ENCODE measurements around the gene LDLRAD1. TPM values are rescaled to one million over a fixed set of nuclear protein-coding genes. Genes with fewer than 3 reads are reported as not detected.

The LDLRAD1 gene
- total RNA-seq, 1 experiment from 2014 or later, result not detected

DNA sequence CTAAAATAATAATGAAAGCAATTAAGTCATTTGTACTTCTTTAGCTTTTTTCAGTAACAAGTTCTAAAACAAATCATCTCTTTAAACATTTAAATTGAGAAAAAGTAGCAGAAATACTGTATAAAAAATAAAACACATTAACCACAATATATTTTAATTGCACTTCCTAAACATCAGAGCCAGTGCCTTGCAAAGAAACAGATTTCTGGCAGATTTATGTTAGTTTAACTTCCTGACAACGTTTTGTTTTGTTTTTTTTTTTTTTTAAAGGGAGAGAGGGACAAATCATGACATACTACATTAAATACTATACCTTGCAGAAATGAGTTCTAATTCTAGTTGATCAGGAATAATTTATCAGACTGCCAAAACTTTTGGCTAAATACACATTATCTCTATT lies 23.8 kb upstream of the LDLRAD1 start:
- DNase-seq, result no peak
- peaks cover 7 to 45% (median 32%) of the 10 kb centered on the region in 3 experiments; a peak in 5 of 7 replicates for H3K36me3 Mint-ChIP-seq (ENCODE audit: insufficient read depth in 1 of 3, low read depth in 3 of 3)
- Histone ChIP-seq H3T11ph (ENCODE audit: low read length) (no peak overlapping the region), H3K23ac (ENCODE audit: insufficient read length, low read depth, low read length) (no peak overlapping the region), H2BK120ac (ENCODE audit: low read depth, low read length, poor library complexity, severe bottlenecking) (no peak overlapping the region), H4K91ac (ENCODE audit: insufficient read length, low read depth, low read length) (no peak overlapping the region), H2AFZ (ENCODE audit: low read length) (no peak overlapping the region), H4K20me1 (ENCODE audit: control insufficient read depth, insufficient read depth, insufficient read length) (no peaks in the 10 kb centered on the region), H3K79me2 (ENCODE audit: insufficient read depth, low read length) (no peaks in the 10 kb centered on the region), H2BK5ac (ENCODE audit: insufficient read length, low read length) (no peak overlapping the region), H3K79me1 (ENCODE audit: insufficient read depth, low read depth, low read length, poor library complexity, severe bottlenecking) (no peaks in the 10 kb centered on the region), H3K14ac (ENCODE audit: insufficient read depth, low read length) (no peak overlapping the region), H3K4me1 (ENCODE audit: insufficient read depth, low read length) (no peaks in the 10 kb centered on the region), H3K4ac (ENCODE audit: low read depth, low read length) (no peak overlapping the region), H2BK12ac (ENCODE audit: insufficient read length, low read depth, low read length) (no peak overlapping the region), H3K27me3 (ENCODE audit: insufficient read depth, low read length) (no peaks in the 10 kb centered on the region), H3K18ac (ENCODE audit: insufficient read length, low read depth, low read length) (no peak overlapping the region), H2BK20ac (ENCODE audit: low read depth, low read length, poor library complexity, severe bottlenecking) (no peak overlapping the region), H2AK5ac (ENCODE audit: insufficient read length, low read length) (no peak overlapping the region), H3K56ac (ENCODE audit: insufficient read length, low read depth, low read length) (no peak overlapping the region), H3K27ac (ENCODE audit: insufficient read length, low read depth, low read length) (no peak overlapping the region), H3K23me2 (ENCODE audit: insufficient read length, low read depth, low read length, poor library complexity, severe bottlenecking) (no peaks in the 10 kb centered on the region), H3K4me2 (ENCODE audit: insufficient read depth, insufficient read length, low read length) (no peak overlapping the region), H3K9ac (ENCODE audit: extremely low read depth, insufficient read length, low read length) (no peak overlapping the region), H3K9me3 (ENCODE audit: control insufficient read depth, low read depth, low read length) (no peaks in the 10 kb centered on the region), H2BK15ac (ENCODE audit: low read depth, low read length) (no peak overlapping the region), H4K8ac (replicated peaks; ENCODE audit: insufficient read length, low read depth, low read length) (no peak overlapping the region), H4K5ac (ENCODE audit: insufficient read length, low read depth, low read length) (no peak overlapping the region)
- no peaks in the 10 kb centered on the region for H3K9me3 Mint-ChIP-seq
- no peaks in the 10 kb centered on the region for H3K27me3 Mint-ChIP-seq (ENCODE audit: low read depth)
- TF ChIP-seq, protein P1, sequence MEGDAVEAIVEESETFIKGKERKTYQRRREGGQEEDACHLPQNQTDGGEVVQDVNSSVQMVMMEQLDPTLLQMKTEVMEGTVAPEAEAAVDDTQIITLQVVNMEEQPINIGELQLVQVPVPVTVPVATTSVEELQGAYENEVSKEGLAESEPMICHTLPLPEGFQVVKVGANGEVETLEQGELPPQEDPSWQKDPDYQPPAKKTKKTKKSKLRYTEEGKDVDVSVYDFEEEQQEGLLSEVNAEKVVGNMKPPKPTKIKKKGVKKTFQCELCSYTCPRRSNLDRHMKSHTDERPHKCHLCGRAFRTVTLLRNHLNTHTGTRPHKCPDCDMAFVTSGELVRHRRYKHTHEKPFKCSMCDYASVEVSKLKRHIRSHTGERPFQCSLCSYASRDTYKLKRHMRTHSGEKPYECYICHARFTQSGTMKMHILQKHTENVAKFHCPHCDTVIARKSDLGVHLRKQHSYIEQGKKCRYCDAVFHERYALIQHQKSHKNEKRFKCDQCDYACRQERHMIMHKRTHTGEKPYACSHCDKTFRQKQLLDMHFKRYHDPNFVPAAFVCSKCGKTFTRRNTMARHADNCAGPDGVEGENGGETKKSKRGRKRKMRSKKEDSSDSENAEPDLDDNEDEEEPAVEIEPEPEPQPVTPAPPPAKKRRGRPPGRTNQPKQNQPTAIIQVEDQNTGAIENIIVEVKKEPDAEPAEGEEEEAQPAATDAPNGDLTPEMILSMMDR (conservative IDR thresholded peaks at IDR 0.05), result no peak
- H3K4me3 Mint-ChIP-seq, result no peak overlapping the region
- H3K4me1 Mint-ChIP-seq, result no peaks in the 10 kb centered on the region
- no CpG with 5 or more reads among the region's 1 CpG for whole genome bisulfite sequencing (ENCODE audit: extremely low coverage, insufficient read length, low lambda C conversion rate)
- no peak overlapping the region for H3K27ac Mint-ChIP-seq

All from H9 (cell line).